T-helper 2 cell treated with Interferon-gamma antibody and Interleukin-4, amounts not matched to agents 5 μg/mL and 100 μg/mL, for 36 hours (primary cell): ENCODE measurements around the gene COPS2.

ENCODE experiments used
- DNase-seq: peaks from one replicate; pipeline ENCODE4 v3.0.0; 2021; ENCODE audit warnings: low spot score
- H3K27ac Mint-ChIP-seq: one replicate; pipeline ENCODE4 v1.8.0; 2021; ENCODE audit warnings: mild to moderate bottlenecking, mixed read lengths
- H3K27me3 Mint-ChIP-seq: one replicate; pipeline ENCODE4 v1.8.0; 2021; ENCODE audit warnings: low read depth, mixed read lengths
- H3K36me3 Mint-ChIP-seq: one replicate; pipeline ENCODE4 v1.8.0; 2021; ENCODE audit warnings: low read depth, mixed read lengths
- H3K4me1 Mint-ChIP-seq: one replicate; pipeline ENCODE4 v1.8.0; 2021; ENCODE audit warnings: low read depth, mixed read lengths
- H3K4me3 Mint-ChIP-seq: one replicate; pipeline ENCODE4 v1.8.0; 2022; ENCODE audit warnings: mild to moderate bottlenecking, moderate library complexity, mixed read lengths
- H3K9me3 Mint-ChIP-seq: one replicate; pipeline ENCODE4 v1.8.0; 2021; ENCODE audit warnings: mixed read lengths

The COPS2 gene

GRCh38 chr15:49110158-49110944, 45.0 kb downstream of the COPS2 start:
- Mint-ChIP-seq H3K27me3 (no peaks in the 10 kb centered on the region), H3K9me3 (peaks cover 22% of the 10 kb centered on the region), H3K4me1 (peaks cover 2% of the 10 kb centered on the region), H3K4me3 (no peak overlapping the region), H3K27ac (no peak overlapping the region), H3K36me3 (peaks cover 50% of the 10 kb centered on the region)
- DNase-seq: no peak

- no peaks in the 10 kb centered on the region for H3K9me3 Mint-ChIP-seq
- H3K36me3 Mint-ChIP-seq: peaks cover 10% of the 10 kb centered on the region
- H3K4me3 Mint-ChIP-seq: no peak overlapping the region
- no peaks in the 10 kb centered on the region for H3K27me3 Mint-ChIP-seq
- H3K27ac Mint-ChIP-seq: no peak overlapping the region
- H3K4me1 Mint-ChIP-seq: no peaks in the 10 kb centered on the region
- no peak for DNase-seq
These were observed 52.4 kb downstream of the COPS2 start for GRCh38 chr15:49103002-49103401.

- no peaks in the 10 kb centered on the region for H3K9me3 Mint-ChIP-seq
- H3K4me1 Mint-ChIP-seq: no peaks in the 10 kb centered on the region
- DNase-seq: no peak
- H3K27ac Mint-ChIP-seq: no peak overlapping the region
- H3K4me3 Mint-ChIP-seq: no peak overlapping the region
- peaks cover 10% of the 10 kb centered on the region for H3K36me3 Mint-ChIP-seq
- H3K27me3 Mint-ChIP-seq: no peaks in the 10 kb centered on the region
These were observed 53.9 kb downstream of the COPS2 start for GRCh38 chr15:49101536-49101935.

GRCh38 chr15:49096090-49096750, 59.2 kb downstream of the COPS2 start:
- H3K27ac Mint-ChIP-seq: no peak overlapping the region
- H3K4me1 Mint-ChIP-seq: no peaks in the 10 kb centered on the region
- no peak for DNase-seq
- H3K36me3 Mint-ChIP-seq: no peaks in the 10 kb centered on the region
- H3K9me3 Mint-ChIP-seq: no peaks in the 10 kb centered on the region
- no peaks in the 10 kb centered on the region for H3K27me3 Mint-ChIP-seq
- H3K4me3 Mint-ChIP-seq: no peak overlapping the region

- no peaks in the 10 kb centered on the region for H3K27me3 Mint-ChIP-seq
- no peaks in the 10 kb centered on the region for H3K9me3 Mint-ChIP-seq
- H3K4me3 Mint-ChIP-seq: no peak overlapping the region
- no peak for DNase-seq
- H3K4me1 Mint-ChIP-seq: no peaks in the 10 kb centered on the region
- H3K36me3 Mint-ChIP-seq: no peaks in the 10 kb centered on the region
- no peak overlapping the region for H3K27ac Mint-ChIP-seq
These were observed 60.5 kb downstream of the COPS2 start for GRCh38 chr15:49094923-49095322.

- Mint-ChIP-seq H3K9me3 (no peaks in the 10 kb centered on the region), H3K27ac (no peak overlapping the region), H3K4me1 (no peaks in the 10 kb centered on the region), H3K27me3 (no peaks in the 10 kb centered on the region), H3K36me3 (no peaks in the 10 kb centered on the region), H3K4me3 (no peak overlapping the region)
- no peak for DNase-seq
These were observed 61.9 kb downstream of the COPS2 start for GRCh38 chr15:49093252-49094105.

- Mint-ChIP-seq H3K4me3 (no peak overlapping the region), H3K4me1 (no peaks in the 10 kb centered on the region), H3K27ac (no peak overlapping the region), H3K36me3 (no peaks in the 10 kb centered on the region), H3K9me3 (no peaks in the 10 kb centered on the region), H3K27me3 (peaks cover 2% of the 10 kb centered on the region)
- DNase-seq: no peak
These were observed 66.4 kb downstream of the COPS2 start for GRCh38 chr15:49088996-49089395.

GRCh38 chr15:49085696-49086459, 69.5 kb downstream of the COPS2 start:
- H3K4me1 Mint-ChIP-seq: no peaks in the 10 kb centered on the region

GRCh38 chr15:49084285-49084570, 71.2 kb downstream of the COPS2 start:
- no peak for DNase-seq
- no peaks in the 10 kb centered on the region for H3K36me3 Mint-ChIP-seq
- H3K27ac Mint-ChIP-seq: no peak overlapping the region
- H3K27me3 Mint-ChIP-seq: peaks cover 8% of the 10 kb centered on the region
- no peak overlapping the region for H3K4me3 Mint-ChIP-seq
- no peaks in the 10 kb centered on the region for H3K4me1 Mint-ChIP-seq
- H3K9me3 Mint-ChIP-seq: no peaks in the 10 kb centered on the region

More at GRCh38 chr15:49085696-49086459, 69.5 kb downstream of the COPS2 start:
- Mint-ChIP-seq H3K27me3 (peaks cover 8% of the 10 kb centered on the region), H3K27ac (no peak overlapping the region), H3K36me3 (no peaks in the 10 kb centered on the region), H3K4me3 (no peak overlapping the region), H3K9me3 (no peaks in the 10 kb centered on the region)
- no peak for DNase-seq

GRCh38 chr15:49083401-49084284, 71.8 kb downstream of the COPS2 start:
- H3K4me3 Mint-ChIP-seq: no peak overlapping the region
- no peaks in the 10 kb centered on the region for H3K4me1 Mint-ChIP-seq
- H3K27ac Mint-ChIP-seq: no peak overlapping the region
- no peak for DNase-seq
- H3K27me3 Mint-ChIP-seq: peaks cover 8% of the 10 kb centered on the region
- H3K9me3 Mint-ChIP-seq: no peaks in the 10 kb centered on the region
- H3K36me3 Mint-ChIP-seq: no peaks in the 10 kb centered on the region

- Mint-ChIP-seq H3K27ac (no peak overlapping the region), H3K4me3 (no peak overlapping the region), H3K36me3 (no peaks in the 10 kb centered on the region), H3K27me3 (peaks cover 8% of the 10 kb centered on the region), H3K9me3 (no peaks in the 10 kb centered on the region), H3K4me1 (no peaks in the 10 kb centered on the region)
- no peak for DNase-seq
These were observed 72.4 kb downstream of the COPS2 start for GRCh38 chr15:49082960-49083359.

GRCh38 chr15:49079340-49080039, 75.9 kb downstream of the COPS2 start:
- Mint-ChIP-seq H3K27ac (no peak overlapping the region), H3K27me3 (peaks cover 5% of the 10 kb centered on the region), H3K4me1 (peaks cover 2% of the 10 kb centered on the region), H3K4me3 (no peak overlapping the region), H3K9me3 (no peaks in the 10 kb centered on the region), H3K36me3 (no peaks in the 10 kb centered on the region)
- DNase-seq: no peak
